GM21367 (cell line): ENCODE measurements around the gene AJM1.
"Not testable (repeated sequence)": the region's sequence is repeated elsewhere in the genome, so short reads cannot be mapped to it uniquely, and the experiment has no call there.

Source experiments
- ATAC-seq: cut with Tn5 transposase; IDR thresholded peaks from one replicate; pipeline ENCODE4 v1.9.1; 2021; ENCODE audit not compliant: unreplicated experiment

The AJM1 gene

DNA sequence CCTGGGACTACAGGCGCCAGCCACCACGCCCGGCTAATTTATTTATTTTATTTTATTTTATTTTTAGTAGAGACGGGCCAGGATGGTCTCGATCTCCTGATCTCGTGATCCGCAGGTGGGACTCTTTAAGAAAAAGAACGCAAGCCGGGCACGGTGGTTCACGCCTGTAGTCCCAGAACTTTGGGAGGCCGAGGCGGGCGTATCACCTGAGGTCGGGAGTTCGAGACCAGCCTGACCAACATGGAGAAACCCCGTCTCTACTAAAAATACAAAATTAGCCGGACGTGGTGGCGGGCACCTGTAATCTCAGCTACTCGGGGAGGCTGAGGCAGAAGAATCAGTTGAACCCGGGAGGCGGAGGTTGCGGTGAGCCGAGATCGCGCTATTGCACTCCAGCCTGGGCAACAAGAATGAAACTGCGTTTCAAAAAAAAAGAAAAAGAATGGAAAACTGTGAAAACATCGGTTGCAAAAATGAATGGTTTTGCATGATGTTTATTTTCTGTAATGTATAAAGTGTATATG is 24.7 kb downstream of the AJM1 start:
- ATAC-seq: not testable (repeated sequence)

DNA sequence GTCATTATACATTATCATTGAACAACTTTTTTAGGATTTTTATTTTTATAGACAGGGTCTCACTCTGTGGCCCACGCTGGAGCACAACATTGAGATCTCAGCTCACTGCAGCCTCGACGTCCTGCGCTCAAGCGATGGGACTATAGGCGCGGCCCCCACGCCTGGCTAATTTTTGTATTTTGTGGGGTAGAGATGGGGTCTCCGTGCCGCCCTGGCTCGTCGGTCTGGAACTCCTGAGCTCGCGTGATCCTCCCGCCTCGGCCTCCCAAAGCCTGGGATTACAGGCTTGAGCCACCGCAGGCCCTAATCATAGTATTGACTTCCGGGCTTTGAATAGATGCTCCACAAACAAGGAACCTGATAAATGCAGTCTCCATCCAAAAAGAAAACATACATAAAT is 25.2 kb downstream of the AJM1 start:
- no peak for ATAC-seq

GRCh38 chr9:136867917-136868316 is 25.6 kb downstream of the AJM1 start:
- ATAC-seq: no peak

DNA sequence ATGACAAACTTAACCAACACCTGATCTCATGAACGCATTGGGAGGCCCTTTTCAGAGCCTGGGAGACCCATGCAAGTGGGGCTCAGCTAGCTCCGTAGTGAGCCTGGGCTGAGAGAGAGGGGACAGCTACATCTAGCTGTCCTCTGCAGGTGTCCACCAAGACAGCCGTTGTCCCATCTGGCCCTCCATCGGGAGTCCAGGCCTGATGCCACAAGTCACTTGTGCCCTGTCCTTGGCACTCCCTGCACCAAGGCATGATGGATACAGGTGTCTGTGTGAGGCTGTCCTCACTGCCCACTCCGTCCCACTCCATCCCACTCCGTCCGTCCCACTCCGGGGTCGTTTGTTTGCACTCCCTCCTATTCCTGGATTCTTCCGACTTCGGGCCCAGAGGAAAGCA is 26.4 kb downstream of the AJM1 start:
- no peak for ATAC-seq

DNA sequence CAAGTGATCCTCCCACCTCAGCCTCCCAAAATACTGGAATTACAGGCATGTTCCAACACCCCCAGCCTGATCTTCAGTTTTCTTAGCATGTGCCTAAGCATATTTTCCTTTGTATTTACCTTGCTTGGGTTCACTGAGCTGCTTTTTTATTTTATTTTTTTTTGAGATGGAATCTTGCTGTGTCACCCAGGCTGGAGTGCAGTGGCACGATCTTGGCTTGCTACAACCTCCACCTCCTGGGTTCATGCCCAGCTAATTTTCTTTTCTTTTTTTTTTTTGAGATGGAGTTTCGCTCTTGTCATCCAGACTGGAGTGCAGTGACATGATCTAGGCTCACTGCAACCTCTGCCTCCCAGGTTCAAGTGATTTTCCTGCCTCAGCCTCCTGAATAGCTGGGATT is 27.3 kb downstream of the AJM1 start:
- not testable (repeated sequence) for ATAC-seq

DNA sequence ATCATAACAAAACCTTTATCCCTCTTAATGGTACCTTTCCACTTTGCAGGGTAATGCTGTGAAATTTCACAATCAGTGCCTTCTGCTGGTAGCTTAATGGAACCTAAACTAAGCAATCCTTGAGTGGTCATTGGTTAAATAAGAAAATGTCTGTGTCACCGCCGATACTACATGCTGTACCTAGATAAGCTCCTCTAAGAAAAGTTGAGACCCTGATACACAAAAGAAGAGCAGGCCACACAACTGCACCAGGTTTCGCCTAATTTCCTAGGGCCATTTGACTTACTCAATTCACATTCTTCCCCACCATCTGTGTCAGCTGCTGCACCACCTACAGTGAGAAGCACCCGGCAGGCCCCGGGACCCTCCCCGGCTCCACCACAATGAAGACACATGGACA is 32.9 kb downstream of the AJM1 start:
- ATAC-seq: no peak

- no peak for ATAC-seq
Measured at GRCh38 chr9:136876476-136876875, 34.2 kb downstream of the AJM1 start.

DNA sequence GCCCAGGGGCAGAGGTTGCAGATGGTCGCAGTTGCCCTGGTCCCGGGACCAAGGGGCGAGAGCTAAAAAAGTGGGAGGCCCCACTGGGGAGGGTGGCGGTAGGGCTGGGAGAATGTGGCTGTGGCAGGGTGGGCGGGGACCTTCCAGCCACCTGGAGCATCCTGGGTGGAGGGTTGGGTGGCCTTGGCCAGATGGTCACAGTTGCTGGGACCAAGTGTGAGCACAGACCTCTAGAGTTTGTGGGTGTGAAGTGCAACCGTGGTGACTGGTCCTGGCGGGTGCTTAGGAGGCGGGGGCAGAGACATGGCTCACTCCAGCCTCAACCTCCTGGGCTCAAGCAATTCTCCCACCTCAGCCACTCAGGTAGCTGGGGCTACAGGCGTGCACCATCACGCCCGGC is 38.4 kb downstream of the AJM1 start:
- no peak for ATAC-seq

- ATAC-seq: peak; percentile 24
Measured at GRCh38 chr9:136881691-136882108, 39.4 kb downstream of the AJM1 start.

- peak; percentile 21 for ATAC-seq
Measured at GRCh38 chr9:136882109-136882946, 40.0 kb downstream of the AJM1 start.

DNA sequence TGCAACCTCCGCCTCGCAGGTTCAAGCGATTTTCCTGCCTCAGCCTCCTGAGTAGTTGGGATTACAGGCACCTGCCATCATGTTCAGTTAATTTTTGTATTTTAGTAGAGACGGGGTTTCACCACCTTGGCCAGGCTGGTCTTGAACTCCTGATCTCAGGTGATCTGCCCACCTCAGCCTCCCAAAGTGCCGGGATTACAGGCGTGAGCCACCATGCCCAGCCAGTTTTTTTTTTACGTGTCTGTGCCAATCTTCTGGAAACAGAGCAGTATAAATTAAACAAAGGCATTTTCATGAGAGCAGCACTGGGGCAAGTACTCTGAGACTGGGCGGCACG is 40.6 kb downstream of the AJM1 start:
- ATAC-seq: not testable (repeated sequence)

GRCh38 chr9:136883670-136884069 is 41.4 kb downstream of the AJM1 start:
- not testable (repeated sequence) for ATAC-seq

DNA sequence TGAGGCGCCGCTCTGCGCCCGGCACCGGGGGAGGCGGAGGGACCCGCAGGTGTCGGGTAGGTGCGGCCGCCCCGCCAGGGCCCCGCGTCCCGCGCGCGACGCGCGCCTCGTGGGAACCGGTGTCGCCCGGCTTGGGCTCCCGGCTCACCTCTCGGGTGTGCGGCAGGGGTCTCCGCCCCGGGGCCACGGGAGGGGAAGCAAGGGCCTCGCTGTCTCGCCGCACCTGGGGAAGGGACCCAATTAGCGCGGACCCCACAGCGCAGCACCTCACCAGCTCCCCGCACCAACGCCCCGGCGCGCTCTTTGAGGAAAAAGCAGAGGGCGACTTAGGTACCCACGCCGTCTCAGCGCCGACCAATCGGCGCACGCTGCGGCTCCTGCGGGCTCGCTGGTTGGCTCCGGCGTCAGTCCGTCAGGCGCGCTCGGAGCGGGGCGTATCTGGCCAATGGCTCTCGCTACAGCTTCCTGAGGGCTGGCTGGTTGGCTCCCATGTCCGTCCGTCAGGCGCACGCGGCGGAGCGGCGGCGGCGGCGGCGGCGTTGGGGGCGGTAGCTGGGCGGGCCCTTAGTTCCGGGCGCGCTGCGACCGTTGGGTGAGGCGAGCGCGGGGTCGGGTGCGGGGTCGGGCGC is 43.8 kb downstream of the AJM1 start, which contains the start of gene TRAF2:
Gene TRAF2 (plus strand): TSS at position 567 of the 629 bp plus-strand sequence. CDS start 12,225 bp downstream, outside the sequence.
- peak; percentile 69 for ATAC-seq

- peak; percentile 13 for ATAC-seq
Measured at GRCh38 chr9:136886610-136887597, 44.6 kb downstream of the AJM1 start.

DNA sequence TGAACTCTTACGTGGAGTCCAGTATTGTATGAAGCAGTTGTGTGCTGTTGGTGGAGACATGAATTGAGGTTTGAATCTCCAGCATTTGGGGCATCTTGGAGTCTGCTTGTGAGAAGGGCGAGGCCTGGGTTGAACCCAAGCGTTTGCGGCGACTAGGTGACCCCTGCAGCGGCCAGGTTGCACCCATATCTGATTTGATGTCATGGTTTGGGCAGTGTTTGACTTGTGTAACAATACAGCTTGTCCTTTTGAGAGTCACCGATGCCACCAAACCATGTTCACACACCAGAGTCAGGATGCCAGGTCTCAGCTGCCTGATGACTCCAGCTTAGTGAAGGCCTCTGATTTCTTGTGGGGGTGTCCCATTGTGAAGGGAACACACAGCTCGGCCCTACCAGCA is 46.2 kb downstream of the AJM1 start:
- no peak for ATAC-seq

DNA sequence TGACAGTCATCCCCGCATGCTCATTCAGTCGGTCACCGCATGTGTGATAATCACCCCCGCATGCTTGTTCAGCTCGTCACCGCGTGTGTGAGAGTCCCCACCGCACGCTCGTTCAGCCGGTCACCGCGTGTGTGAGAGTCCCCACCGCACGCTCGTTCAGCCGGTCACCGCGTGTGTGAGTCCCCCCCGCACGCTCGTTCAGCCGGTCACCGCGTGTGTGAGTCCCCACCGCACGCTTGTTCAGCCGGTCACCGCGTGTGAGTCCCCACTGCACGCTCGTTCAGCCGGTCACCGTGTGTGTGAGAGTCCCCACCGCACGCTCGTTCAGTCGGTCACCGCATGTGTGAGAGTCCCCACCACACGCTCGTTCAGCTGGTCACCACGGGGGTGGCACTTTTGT is 47.6 kb downstream of the AJM1 start:
- ATAC-seq: no peak

DNA sequence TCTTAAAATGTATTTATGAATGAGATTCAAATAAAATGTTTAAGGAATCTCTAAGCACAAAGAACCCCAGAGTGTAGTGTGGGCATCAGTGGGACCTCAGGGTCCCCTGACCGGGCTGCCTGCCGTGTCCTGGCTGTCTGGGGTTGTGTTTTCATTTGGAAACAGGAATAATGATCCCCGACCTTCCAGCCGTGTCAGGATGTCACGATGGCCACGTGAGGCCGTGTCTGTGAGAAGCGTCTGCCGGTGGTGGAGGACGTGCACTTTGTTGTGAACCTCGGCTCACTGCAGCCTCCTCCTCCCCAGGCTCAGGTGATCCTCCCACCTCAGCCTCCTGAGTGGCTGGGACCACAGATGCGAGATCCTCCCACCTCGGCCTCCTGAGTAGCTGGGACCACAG is 48.4 kb downstream of the AJM1 start:
- ATAC-seq: no peak
